H1 (cell line): Measurements from ENCODE around the gene MNX1.

Experiments
- BACH1 ChIP-seq: IDR thresholded peaks from 2 replicates; pipeline ENCODE4 v1.6.1; 2012; ENCODE audit warnings: low read length, improper control_type of control experiment
- CTCF ChIP-seq, 3 experiments: IDR thresholded peaks; 1 replicate in 2 of 3; 2 replicates in 1 of 3; pipeline versions ENCODE4 v1.5.1 to v1.6.1; 2011; ENCODE audit warnings: low read length in 3 of 3, mild to moderate bottlenecking in 3 of 3, inconsistent platforms in 2 of 3, low read depth in 1 of 3, moderate library complexity in 1 of 3; ENCODE audit not compliant: insufficient read depth in 1 of 3; ENCODE audit errors: control extremely low read depth in 1 of 3
- JUN ChIP-seq: IDR thresholded peaks from 2 replicates; pipeline ENCODE4 v1.6.1; 2011; ENCODE audit warnings: low read depth, mild to moderate bottlenecking, improper control_type of control experiment, low read length
- POLR2A ChIP-seq, 2 experiments: IDR thresholded peaks; 1 replicate in 1 of 2; 2 replicates in 1 of 2; pipeline ENCODE4 v1.6.1; 2011; ENCODE audit warnings: low read depth in 2 of 2, low read length in 2 of 2, mild to moderate bottlenecking in 2 of 2; ENCODE audit errors: control extremely low read depth in 1 of 2
- RFX5 ChIP-seq: IDR thresholded peaks from 2 replicates; pipeline ENCODE4 v1.6.1; 2011; ENCODE audit warnings: low read depth, low read length, improper control_type of control experiment, borderline replicate concordance
- SP2 ChIP-seq: IDR thresholded peaks from 2 replicates; pipeline ENCODE4 v1.6.1; 2012; ENCODE audit warnings: mild to moderate bottlenecking, low read length, inconsistent platforms
- TF ChIP-seq, protein P1 (sequence below): IDR thresholded peaks from 2 replicates; pipeline ENCODE4 v1.6.1; 2012; ENCODE audit warnings: low read length, inconsistent platforms
- TF ChIP-seq, protein P2 (sequence below): IDR thresholded peaks from 2 replicates; pipeline ENCODE4 v1.6.1; 2011; ENCODE audit warnings: low read depth, mild to moderate bottlenecking, low read length; ENCODE audit not compliant: insufficient read depth
- TF ChIP-seq, protein P3 (sequence below): IDR thresholded peaks from 2 replicates; pipeline ENCODE4 v1.6.1; 2011; ENCODE audit warnings: low read length, improper control_type of control experiment

DNA sequence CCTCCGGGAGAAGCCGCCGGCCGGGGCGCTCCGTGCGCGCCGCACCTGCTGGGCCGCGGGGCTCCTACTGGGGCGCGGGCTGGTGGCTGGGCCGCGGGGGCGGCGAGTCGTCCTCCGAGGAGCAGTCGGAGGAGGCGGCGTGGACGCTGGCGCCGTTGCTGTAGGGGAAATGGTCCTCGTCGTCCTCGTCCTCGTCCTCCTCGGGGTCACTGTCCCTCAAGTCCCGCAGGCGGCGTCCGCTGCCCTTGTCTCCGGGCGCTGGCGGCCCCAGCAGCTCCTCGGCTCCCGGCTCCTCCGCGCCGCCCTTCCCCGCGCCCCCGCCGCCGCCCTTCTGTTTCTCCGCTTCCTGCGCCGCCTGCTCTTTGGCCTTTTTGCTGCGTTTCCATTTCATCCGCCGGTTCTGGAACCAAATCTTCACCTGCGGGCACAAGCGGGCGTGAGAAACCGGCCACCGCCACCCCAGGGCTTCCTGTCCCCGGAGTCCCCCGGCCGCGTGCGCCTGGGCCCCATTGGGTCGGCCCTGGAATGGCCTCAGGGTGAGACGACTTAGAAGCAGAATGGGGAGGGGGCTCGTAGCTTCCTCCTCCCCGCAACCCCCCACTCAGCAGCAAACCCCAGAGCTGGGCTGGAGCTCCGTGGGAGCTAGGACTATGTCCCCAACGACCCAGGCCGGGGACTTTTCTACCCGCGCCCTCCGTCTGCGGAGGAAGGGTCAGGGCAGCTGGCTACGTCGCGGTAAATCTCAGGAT, 4.8 kb downstream of the MNX1 start:
- TF ChIP-seq CTCF (IDR thresholded peaks at IDR 0.05; ENCODE audit: control extremely low read depth in 1 of 3, insufficient read depth in 1 of 3, low read depth in 1 of 3, low read length in 3 of 3) = no peak
- TF ChIP-seq, protein P1, sequence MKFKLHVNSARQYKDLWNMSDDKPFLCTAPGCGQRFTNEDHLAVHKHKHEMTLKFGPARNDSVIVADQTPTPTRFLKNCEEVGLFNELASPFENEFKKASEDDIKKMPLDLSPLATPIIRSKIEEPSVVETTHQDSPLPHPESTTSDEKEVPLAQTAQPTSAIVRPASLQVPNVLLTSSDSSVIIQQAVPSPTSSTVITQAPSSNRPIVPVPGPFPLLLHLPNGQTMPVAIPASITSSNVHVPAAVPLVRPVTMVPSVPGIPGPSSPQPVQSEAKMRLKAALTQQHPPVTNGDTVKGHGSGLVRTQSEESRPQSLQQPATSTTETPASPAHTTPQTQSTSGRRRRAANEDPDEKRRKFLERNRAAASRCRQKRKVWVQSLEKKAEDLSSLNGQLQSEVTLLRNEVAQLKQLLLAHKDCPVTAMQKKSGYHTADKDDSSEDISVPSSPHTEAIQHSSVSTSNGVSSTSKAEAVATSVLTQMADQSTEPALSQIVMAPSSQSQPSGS = no peak
- TF ChIP-seq JUN = no peak
- no peak for TF ChIP-seq BACH1
- no peak for TF ChIP-seq POLR2A (IDR thresholded peaks at IDR 0.05; ENCODE audit: control extremely low read depth in 1 of 2, low read depth in 2 of 2, low read length in 2 of 2)
- TF ChIP-seq SP2 = no peak
- TF ChIP-seq, protein P2, sequence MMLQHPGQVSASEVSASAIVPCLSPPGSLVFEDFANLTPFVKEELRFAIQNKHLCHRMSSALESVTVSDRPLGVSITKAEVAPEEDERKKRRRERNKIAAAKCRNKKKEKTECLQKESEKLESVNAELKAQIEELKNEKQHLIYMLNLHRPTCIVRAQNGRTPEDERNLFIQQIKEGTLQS = no peak
- no peak for TF ChIP-seq RFX5
- TF ChIP-seq, protein P3, sequence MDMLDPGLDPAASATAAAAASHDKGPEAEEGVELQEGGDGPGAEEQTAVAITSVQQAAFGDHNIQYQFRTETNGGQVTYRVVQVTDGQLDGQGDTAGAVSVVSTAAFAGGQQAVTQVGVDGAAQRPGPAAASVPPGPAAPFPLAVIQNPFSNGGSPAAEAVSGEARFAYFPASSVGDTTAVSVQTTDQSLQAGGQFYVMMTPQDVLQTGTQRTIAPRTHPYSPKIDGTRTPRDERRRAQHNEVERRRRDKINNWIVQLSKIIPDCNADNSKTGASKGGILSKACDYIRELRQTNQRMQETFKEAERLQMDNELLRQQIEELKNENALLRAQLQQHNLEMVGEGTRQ = no peak
